Thoracic aorta (tissue), 2 donors: ENCODE results near the gene PODXL2. TPM values are rescaled to one million over a fixed set of nuclear protein-coding genes. Genes with fewer than 3 reads are reported as not detected.
A peak's percentile ranks its signal among the peaks of the same experiment; 100 is the strongest.

Experiments used
- ATAC-seq: fragments of 150-250 bp; one replicate; pipeline ENCODE4 v1.8.0; 2017; ENCODE audit warnings: low read depth; ENCODE audit not compliant: insufficient number of reproducible peaks, low FRiP score
- DNase-seq: peaks from one replicate; pipeline ENCODE4 v3.0.0-alpha.2; 2020; ENCODE audit warnings: low spot score
- H3K27ac ChIP-seq, 2 donors: fragments of 200-600 bp; sonication (generic); 1 replicate in 1 of 2; 2 replicates in 1 of 2; pipeline ENCODE4 v1.5.1; 2016; ENCODE audit warnings: mild to moderate bottlenecking in 2 of 2, moderate library complexity in 2 of 2
- H3K27me3 ChIP-seq: fragments of 200-600 bp; sonication (generic); replicated peaks from 2 replicates; pipeline ENCODE4 v1.6.0; 2016; ENCODE audit warnings: mild to moderate bottlenecking; ENCODE audit not compliant: insufficient read depth
- H3K36me3 ChIP-seq: fragments of 200-600 bp; sonication (generic); one replicate; pipeline ENCODE4 v1.5.1; 2016
- H3K4me1 ChIP-seq, 2 donors: fragments of 200-600 bp; sonication (generic); 1 replicate in 1 of 2; 2 replicates in 1 of 2; pipeline versions ENCODE4 v1.5.1 to v1.6.0; 2016; ENCODE audit warnings: low read depth in 2 of 2, mild to moderate bottlenecking in 1 of 2; ENCODE audit not compliant: control insufficient read depth in 1 of 2
- H3K4me3 ChIP-seq: fragments of 200-600 bp; sonication (generic); 2 replicates; pipeline ENCODE4 v1.5.1; 2016; ENCODE audit warnings: mild to moderate bottlenecking
- H3K9me3 ChIP-seq: fragments of 200-600 bp; sonication (generic); 2 replicates; pipeline ENCODE4 v1.5.1; 2016
- CTCF ChIP-seq: fragments of 200-600 bp; sonication (generic); IDR thresholded peaks from one replicate; pipeline ENCODE4 v1.5.1; 2019; ENCODE audit warnings: antibody characterized with exemption
- total RNA-seq, 2 donors: library from RNA; depleted of rRNA; stranded (reverse); fragments of >200 nt; gene quantifications; one replicate each; pipeline versions ENCODE4 v1.1.0 to v1.2.3, GENCODE V29; 2016

PODXL2 gene
- total RNA-seq, 2 donors from 2014 or later: 2.8 to 7.8 TPM

DNA sequence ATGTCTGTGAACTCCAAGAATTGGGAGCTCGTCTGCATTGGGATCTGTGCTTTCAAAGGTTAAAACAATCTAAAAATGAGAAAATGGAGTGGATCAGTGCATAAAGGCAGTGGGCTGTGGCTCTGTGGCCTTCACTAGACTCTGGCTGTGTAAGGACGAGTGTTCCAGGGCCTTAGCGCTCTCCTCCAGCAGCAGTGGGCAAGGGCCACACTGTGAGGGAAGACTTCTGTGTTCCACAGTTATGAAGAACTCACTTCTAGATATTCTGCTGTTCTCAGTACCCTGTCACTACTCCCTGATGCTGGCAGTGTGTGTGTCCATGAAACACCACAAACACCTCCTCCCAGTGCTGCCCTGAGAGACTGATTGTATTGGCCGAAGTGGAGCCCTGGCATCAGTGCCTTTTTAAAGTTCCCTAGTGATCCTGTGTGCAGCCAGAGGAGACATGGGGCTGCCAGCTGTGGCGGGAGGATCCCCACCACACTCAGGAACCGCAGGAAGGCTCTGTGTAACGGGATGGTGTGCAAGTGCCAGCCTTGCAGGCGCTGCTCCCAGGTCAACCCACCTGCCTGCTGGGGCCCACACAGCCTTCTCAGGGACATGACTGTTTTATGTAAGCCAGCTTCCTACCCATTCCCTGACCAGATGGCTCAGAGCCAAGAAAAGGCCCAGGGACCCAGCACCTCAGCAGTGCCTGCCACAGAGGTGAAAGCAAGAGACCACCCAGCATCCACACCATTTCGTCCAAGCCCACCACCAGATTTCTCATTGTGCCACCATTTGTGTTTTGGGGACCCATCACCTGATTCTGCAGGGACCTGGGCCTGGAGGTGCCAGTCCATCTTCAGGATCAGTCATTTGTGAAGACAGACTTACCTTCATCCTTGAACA lies 84.1 kb downstream of the PODXL2 start:
- no peaks in the 10 kb centered on the region for H3K36me3 ChIP-seq
- peaks cover 20 to 78% of the 10 kb centered on the region in 2 donors for H3K4me1 ChIP-seq
- no peaks in the 10 kb centered on the region for H3K9me3 ChIP-seq
- H3K27me3 ChIP-seq: no peaks in the 10 kb centered on the region
- no peak overlapping the region for H3K4me3 ChIP-seq
- no peak for TF ChIP-seq CTCF
- ATAC-seq: no peak
- no peak for DNase-seq
- H3K27ac ChIP-seq: peak overlapping the region; percentile 50 to 52

GRCh38 chr3:127714125-127714571 lies 85.2 kb downstream of the PODXL2 start:
- no peaks in the 10 kb centered on the region for H3K36me3 ChIP-seq
- no peak for TF ChIP-seq CTCF
- no peak for ATAC-seq
- H3K4me3 ChIP-seq: no peak overlapping the region
- no peak overlapping the region for H3K27ac ChIP-seq
- no peaks in the 10 kb centered on the region for H3K9me3 ChIP-seq
- H3K27me3 ChIP-seq: no peaks in the 10 kb centered on the region
- H3K4me1 ChIP-seq: peaks cover 18 to 70% of the 10 kb centered on the region in 2 donors
- DNase-seq: no peak

DNA sequence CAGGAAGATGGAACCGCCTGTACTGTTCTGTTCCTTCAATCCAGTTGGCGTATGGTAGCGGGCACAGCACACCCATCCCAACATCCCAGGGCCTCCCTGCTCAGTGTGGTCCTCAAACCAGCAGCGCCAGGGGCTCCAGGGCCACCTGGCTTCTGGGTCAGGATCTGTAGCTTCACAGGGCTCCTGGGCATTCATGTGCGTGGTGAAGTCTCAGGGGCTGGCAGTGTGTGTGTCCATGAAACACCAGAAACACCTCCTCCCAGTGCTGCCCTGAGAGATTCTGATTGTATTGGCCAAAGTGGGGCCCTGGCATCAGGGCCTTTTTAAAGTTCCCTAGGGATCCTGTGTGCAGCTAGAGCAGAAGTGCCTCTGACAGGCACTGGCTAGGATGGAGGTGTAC lies 85.9 kb downstream of the PODXL2 start:
- Histone ChIP-seq H3K9me3 (no peaks in the 10 kb centered on the region), H3K4me1 (peaks cover 18 to 63% of the 10 kb centered on the region in 2 donors), H3K27ac (no peak overlapping the region), H3K27me3 (no peaks in the 10 kb centered on the region), H3K4me3 (no peak overlapping the region), H3K36me3 (no peaks in the 10 kb centered on the region)
- DNase-seq: no peak
- ATAC-seq: no peak
- TF ChIP-seq CTCF: no peak

GRCh38 chr3:127715532-127715931 lies 86.5 kb downstream of the PODXL2 start:
- no peak for TF ChIP-seq CTCF
- Histone ChIP-seq H3K4me1 (peaks cover 15 to 57% of the 10 kb centered on the region in 2 donors), H3K4me3 (no peak overlapping the region), H3K36me3 (peaks cover 6% of the 10 kb centered on the region), H3K27me3 (no peaks in the 10 kb centered on the region), H3K9me3 (no peaks in the 10 kb centered on the region), H3K27ac (no peak overlapping the region)
- no peak for ATAC-seq
- DNase-seq: no peak

DNA sequence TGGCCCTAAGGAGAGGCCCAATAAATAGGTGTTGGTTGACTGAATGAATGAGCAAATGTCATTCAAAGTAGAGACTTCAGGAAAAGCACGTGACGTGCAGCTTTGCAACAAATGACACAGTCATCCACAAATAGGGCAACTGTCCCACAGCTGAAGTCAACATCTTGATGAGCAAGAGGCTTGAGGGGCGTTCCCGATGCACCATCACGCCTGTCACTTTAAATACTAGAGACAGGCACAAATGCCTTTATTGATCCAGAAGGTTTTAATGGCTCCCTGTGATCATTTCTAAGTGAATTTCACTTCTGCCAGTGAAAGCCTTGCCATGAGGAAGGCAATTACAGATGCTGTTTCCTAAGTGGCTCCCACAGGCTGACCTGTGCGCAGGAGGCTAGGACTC lies 87.4 kb downstream of the PODXL2 start:
- ATAC-seq (no peak), DNase-seq (no peak)
- no peaks in the 10 kb centered on the region for H3K9me3 ChIP-seq
- no peaks in the 10 kb centered on the region for H3K27me3 ChIP-seq
- H3K27ac ChIP-seq: no peak overlapping the region
- no peak for TF ChIP-seq CTCF
- no peak overlapping the region for H3K4me3 ChIP-seq
- peaks cover 11% of the 10 kb centered on the region for H3K36me3 ChIP-seq
- H3K4me1 ChIP-seq: peaks cover 14 to 48% of the 10 kb centered on the region in 2 donors
